Activated CD4-positive, alpha-beta T cell treated with anti-CD3 and anti-CD28 coated beads for 4 hours (primary cell): ENCODE data around the gene AEBP1.

Experiments used
- DNase-seq, 2 donors: peaks; one replicate each; pipeline ENCODE4 v3.0.0-alpha.2; 2020

The AEBP1 gene

DNA sequence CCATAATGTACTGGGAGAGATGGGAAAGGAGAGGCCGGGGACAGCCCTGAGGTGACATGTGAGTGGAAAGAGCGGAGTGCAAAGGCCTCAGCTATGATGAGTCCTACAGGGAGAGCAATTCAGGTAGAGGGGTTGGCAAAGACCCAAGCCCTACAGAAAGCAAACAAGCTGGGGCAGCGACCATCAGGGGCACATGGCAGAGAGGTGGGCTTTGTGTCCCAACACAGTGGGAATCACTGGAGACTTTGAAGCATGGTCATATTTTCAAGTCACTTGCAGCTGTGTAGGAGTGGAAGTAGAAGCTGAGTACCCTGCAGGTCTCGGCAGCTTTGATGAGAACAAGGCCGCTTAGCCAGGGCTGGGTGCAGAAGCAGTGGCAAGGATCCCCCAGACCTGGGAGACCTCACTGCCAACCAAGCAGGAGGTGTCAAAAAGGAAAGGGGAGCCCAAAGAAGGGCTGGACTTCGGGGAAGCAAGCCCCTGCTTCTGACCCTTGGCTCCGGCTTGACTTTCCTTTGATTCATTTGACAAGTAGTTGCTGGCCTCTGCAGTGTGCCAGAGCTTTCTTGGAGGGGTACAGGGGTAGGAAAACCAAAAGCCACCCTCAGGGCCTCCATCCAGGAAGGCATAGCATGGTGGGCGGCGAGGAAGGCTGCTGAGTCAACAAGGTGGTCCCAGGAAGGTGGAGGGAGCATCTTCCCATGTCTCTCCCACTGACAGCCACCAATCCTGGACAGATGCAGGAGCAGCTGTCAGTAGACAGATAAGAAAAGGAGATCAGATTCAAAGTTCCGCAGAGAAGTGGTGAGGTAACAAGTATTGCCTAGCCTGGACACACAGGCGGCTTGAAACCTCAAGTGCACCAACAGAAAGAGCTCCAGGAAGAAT is 36.8 kb upstream of the AEBP1 start:
- no peak for DNase-seq

GRCh38 chr7:44068054-44068453 is 36.1 kb upstream of the AEBP1 start:
- DNase-seq = no peak

DNA sequence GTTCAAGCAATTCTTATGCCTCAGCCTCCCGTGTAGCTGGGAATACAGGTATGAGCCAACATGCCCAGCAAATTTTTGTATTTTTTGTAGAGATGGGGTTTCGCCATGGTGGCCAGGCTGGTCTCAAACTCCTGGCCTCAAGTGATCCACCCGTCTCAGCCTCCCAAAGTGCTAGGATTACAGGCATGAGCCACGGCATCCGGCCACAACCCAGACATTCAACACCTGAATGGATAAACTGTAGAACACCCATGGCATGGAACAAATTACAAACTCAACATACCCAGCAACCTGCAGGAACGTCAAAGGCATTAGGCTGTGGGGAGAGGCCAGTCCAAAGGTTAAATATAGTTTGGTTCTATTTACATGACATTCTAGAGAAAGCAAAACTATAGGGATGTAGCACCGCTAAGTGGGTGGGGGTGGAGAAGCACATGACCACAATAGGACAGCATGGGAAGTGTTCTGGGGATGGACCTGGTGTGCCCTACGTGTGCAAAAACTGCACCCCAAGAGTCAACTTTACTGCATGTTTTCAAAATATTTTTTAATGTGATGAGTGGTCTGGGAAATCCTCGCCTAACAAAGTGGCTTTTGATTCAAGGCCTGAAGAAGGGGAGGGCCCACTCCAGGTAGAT is 32.3 kb upstream of the AEBP1 start:
- DNase-seq = no peak

GRCh38 chr7:44072364-44073231 is 31.5 kb upstream of the AEBP1 start:
- DNase-seq = peak in 1 of 2 donors; percentile 42

DNA sequence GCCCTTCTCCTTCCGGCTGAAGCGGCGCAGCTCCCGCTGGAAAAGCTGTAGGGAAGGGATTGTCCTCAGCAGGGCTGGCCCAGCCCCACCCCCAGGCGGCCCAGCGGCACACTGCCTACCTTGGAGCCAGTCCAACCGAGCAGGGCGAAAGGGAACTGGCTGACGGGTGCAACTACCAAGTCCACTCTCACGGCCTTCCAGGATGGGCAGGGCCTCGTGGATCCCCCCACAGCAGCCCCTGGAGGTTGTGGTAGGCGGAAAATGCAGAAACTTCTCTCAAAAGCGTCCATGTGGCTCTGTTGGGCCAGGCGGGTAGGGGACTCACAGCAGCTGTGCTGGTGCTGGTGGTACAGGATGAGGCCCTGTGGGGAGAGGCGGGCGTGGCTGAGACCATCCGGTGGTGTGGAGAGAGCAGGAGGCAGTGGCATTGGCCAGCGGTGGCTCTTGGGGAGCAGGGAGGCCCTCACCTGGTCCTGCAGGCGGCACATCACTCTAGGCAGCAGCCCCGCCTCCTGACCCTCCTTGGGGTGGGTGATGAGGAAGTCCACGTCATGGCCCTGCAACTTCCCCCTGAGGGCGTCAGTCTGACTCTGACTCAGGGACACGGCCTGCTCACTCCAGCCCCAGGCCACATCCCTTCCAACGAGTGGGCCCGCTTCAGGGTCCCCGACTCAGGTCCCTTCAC is 30.3 kb upstream of the AEBP1 start:
- DNase-seq = no peak

DNA sequence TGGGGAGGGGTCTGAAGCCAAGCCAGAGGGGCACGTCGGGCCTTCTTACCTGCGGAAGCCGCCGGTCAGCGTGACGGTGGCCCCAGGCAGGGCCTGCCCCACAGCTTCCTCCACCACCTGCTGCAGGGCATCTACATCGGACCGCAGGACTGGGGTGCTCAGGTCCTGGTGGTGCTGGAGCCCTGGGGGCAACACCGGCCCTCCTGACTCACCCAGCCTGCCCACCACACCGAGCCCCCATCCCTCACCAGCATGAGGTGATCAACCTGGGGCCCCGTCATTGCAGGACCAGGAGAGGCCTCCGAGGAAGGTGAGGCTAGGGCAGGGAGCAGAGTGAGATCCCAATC is 29.8 kb upstream of the AEBP1 start:
- DNase-seq = no peak

DNA sequence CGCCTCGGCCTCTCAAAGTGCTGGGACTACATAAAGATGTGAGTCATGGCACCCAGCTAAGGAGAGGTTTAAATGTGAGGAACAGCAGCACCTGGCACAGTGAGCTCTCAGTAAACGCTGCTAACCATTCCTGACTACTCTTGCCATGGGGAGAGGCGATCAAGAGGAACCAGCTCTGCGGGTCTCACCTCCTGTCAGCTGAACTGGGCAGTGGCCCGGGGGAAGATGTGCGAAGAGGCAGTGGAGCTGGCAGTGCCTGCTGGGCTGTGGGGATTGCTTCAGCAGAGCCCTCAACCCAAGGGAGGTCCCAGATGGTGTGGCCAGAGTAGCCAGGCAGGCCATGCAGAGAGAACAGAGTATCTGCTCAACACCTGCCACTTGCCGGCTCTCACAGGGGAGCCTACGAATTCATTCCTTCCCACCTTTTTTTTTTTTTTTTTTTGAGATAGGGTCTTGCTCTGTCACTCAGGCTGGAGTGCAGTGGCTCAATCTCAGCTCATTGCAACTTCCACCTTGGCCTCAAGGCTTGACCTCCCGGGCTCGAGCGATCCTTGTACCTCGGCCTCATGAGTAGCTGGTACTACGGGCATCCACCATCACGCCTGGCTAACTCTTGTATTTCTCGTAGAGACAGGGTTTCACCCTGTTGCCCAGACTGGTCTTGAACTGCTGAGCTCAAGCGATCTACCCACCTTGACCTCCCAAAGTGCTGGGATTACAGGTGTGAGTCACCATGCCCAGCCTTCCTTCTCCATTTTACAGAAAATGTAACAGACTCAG is 28.7 kb upstream of the AEBP1 start:
- no peak for DNase-seq

DNA sequence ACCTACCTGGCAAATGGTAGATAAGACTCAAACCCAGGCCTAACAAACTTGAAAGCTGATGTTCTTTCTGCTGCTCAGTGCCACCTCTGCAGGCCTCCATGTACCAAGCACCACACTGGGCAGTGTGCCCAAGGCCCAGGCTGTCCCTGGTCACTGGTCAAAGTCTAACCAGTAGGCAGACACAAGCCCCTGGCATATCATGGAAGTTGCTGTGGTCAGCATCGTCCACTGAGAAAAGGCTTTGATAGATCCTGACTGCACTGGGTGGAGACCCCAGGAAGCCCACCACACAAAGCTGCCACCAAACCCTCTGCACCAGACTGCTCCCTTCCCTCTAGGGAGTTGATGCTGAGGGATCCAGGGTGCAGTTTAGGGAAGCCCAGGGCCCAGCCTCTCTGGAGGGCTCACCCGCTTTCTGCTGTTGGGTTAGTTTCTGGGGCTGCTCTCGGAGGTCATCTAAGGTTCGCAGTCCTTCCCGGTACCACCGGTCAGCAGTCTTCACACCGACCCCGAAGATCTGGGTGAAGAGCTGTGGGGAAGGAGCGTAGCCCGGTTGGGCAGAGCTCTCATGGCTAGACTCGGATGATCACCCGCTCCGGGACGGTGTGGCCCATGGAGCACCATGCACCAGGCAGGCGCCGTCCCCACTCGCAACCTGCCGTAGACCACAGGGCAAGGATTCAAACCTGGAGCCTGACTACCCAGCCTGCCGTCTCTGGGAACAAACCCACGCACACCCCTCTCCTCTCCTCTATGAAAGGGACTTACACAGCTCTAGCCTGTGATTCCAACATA is 27.8 kb upstream of the AEBP1 start:
- DNase-seq = no peak

GRCh38 chr7:44077061-44077460 is 27.1 kb upstream of the AEBP1 start:
- DNase-seq = no peak

GRCh38 chr7:44077681-44078091 is 26.5 kb upstream of the AEBP1 start:
- DNase-seq = no peak

DNA sequence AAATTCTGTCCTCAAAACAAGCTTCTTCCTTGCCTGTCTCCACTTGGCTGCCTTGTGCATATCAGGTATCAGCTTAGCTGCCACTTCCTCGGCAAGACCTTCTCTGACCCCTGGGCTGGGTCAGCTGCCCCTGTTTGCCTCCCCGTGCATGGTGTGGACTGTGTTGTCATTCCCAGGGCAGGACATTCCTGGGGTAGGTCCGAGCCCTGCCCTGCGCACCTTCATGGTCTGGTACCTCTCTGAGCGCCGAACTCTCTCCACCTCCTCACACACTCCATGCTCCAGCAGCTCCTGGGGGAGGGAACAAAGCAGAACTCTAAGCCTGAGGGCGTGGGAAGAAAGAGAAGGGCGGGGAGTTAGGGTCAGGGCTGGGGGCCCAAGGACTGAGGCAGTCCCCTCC is 25.6 kb upstream of the AEBP1 start:
- DNase-seq = no peak

DNA sequence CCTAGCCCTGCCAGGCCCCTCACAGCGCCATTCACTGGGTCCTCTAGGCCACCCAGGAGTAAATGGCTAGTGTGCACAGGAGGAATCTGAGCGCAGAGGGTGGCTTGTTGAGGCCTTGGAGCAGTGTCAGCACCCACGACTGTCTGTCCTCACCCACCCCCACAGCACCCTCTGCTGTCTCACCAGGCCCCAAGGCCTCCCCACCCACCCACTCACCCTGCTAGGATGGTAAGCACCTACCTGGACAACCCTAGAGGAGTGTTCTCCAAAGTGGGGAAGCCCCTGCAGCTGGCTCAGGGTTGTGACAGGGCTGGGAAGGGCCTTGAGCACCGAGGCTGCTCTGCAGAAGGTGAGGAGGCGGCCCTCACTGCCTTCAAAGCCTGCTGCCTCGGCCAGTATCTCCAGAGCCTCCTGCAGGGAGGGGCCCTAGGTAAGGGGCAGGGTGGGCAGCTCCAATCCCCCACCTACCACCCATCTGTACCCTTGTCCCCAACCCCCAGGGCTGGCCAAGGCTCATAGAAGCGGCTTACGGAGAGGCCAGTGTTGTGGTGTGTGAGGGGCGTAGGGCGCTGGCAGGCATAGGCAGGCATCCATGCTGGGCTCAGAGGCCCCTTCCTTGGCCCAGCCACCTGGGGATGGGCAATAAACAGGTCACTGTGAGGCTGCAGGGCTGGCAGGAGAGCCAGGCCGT is 24.7 kb upstream of the AEBP1 start:
- no peak for DNase-seq

- DNase-seq = no peak
Observed at GRCh38 chr7:44080118-44080517, 24.0 kb upstream of the AEBP1 start.

- DNase-seq = no peak
Observed at GRCh38 chr7:44080686-44081265, 23.4 kb upstream of the AEBP1 start.

DNA sequence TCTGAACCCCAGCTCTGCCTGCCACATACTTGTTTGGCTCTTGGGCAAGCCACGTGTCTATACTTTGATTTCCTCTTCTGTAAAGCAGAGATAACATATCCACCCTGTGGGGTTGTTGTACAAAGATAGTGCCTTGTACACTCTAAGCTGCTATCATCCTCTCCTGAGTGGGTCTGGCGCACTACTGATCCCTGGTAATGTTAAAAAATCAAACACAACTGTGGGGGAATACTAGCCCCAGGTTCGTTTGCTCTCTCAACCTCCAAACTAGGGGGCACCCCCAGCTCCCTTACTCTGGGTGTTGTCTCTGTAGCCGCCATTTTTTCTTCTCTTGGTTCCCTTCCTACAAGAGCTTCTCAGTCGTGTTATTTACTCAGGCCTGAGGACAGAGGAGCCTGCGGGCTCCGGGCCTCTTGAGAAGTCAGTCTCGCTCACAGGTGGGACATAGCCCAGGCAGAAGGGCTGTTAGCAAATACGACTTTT is 22.8 kb upstream of the AEBP1 start:
- peak; percentile 22 to 23 for DNase-seq

DNA sequence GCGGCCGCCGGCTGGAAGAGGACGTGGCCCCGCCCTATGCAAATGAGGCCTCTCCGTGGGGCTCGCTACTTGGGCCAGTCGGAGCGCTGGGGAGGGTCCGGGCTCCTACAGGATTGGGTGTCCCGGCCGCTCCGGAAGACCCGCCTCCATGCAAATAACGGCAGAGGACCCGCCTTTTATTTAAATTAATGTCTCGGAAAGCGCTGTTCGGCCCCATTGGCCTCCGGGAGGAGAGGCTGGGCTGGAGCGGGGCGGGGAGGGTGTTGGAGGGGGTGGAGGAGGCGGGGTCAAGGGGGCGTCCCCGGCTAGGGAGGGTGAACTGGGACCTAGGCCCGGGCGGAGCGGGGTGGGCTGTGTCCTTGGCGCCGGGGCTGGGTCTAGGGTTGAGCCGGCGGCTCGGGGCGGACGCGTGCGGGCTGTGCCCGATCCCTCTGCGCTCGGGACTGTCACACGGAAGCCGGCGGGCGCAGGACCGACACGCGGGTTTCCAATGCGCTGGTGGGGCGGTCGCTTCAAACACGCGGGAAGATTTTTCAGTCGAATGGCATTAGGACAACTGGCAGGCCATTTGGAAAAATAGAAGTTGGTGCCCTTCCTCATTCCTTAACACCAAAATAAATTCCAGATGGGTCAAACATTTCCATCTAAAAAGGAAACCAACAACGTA is 21.5 kb upstream of the AEBP1 start:
- DNase-seq = peak; percentile 96 to 99

DNA sequence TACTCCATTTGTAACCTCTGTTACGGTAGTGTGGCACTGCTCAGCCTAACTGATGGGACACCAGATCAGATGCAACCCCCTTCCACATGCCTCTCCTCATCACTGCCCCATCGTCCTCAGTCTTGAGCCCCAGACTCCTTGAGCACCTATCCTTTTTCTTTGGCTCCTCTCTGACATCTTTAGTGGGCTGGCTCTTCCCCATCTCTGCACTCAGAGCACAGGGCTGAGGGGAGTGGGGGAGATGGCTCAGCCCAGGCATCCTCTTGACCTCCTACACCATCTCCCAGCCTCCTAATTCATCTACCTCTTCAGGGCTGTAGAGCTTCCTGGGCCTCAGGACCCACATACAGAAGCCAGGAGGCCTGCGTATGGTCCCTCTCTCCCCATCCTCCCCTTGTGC is 20.3 kb upstream of the AEBP1 start:
- no peak for DNase-seq

GRCh38 chr7:44084701-44085100 is 19.4 kb upstream of the AEBP1 start:
- DNase-seq = no peak

DNA sequence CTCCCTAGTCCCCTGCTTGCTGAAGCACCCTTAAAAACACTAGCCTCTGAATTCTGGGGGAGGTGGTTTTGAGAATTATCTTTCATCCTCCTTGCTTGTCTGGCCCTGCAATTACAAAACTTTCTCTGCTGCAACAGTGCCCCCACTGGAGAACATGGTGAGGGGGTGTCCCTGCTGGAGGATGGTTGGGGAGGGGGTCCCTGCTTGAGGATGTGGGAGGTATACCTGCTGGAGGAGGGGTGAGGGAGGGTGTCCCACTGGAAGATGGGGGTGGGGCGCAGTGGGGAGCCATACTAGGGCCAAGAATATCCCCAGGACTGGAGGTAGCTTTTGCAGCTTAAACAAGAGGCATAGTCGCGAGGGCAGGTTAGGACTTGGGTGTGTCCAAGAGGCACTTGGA is 18.6 kb upstream of the AEBP1 start:
- DNase-seq = no peak

DNA sequence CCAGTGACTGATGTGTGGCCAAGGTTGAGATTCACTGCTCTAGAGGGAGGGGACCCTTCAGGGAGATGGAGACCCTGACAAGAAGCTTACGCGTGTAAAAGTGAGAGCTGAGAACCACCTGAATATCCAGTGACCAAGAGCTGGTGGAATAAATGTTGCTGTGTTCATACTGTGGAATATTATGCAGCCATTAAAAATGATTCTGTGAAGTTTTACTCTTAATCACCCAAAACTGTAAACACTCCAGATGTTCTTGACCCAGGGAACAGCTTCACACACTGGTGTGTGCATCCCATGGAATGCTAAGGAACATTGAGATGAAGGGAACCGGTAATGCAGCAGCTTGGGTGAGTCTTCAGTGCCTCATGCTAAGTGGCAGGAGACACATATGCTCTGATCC is 17.5 kb upstream of the AEBP1 start:
- no peak for DNase-seq
